Activated CD8-positive, alpha-beta memory T cell treated with anti-CD3 and anti-CD28 coated beads for 1 hour (primary cell): Measurements from ENCODE around the gene CA7.
"Not testable (repeated sequence)": the region's sequence is repeated elsewhere in the genome, so short reads cannot be mapped to it uniquely, and the experiment has no call there.

ENCODE experiments used
- DNase-seq, 2 donors: peaks; one replicate each; pipeline ENCODE4 v3.0.0-alpha.2; 2020; ENCODE audit warnings: low read depth in 1 of 2; ENCODE audit errors: extremely low read depth in 1 of 2

Gene CA7

GRCh38 chr16:66895999-66896398 is 51.8 kb downstream of the CA7 start:
- no peak for DNase-seq

- DNase-seq: not testable (repeated sequence)
Observed at GRCh38 chr16:66896682-66897081, 52.5 kb downstream of the CA7 start.

GRCh38 chr16:66898207-66898606 is 54.0 kb downstream of the CA7 start:
- DNase-seq: no peak

- DNase-seq: no peak
Observed at GRCh38 chr16:66898933-66899309, 54.7 kb downstream of the CA7 start.

GRCh38 chr16:66899310-66899944 is 55.2 kb downstream of the CA7 start:
- no peak for DNase-seq

GRCh38 chr16:66899945-66900710 is 55.9 kb downstream of the CA7 start:
- no peak for DNase-seq

GRCh38 chr16:66900721-66901441 is 56.7 kb downstream of the CA7 start:
- no peak for DNase-seq

GRCh38 chr16:66901626-66902025 is 57.4 kb downstream of the CA7 start:
- no peak for DNase-seq

- DNase-seq: no peak
Observed at GRCh38 chr16:66902648-66903543, 58.7 kb downstream of the CA7 start.
